ENCODE data around the gene KRABD2.
"Not testable (repeated sequence)": the region's sequence is repeated elsewhere in the genome, so short reads cannot be mapped to it uniquely, and the experiment has no call there.

KRABD2 gene

DNA sequence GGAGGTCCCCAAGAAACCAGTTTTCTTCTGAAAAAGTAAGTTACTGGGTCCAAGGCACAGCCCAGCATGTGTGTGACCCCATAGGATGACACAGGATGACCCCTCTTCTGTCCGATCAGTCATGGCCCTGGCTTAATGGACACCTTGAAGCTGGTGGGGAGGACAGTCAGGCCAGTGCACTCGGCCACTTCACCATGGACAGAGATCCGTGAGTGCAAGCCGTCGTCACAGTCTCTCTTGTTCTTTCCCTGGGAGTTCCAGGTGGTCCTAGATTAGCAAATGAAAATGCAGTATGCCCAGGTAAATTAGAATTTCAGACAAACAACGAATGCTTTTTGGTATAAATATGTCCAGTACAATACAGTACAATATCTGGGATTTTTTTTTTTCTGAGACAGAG is 22.5 kb upstream of the KRABD2 start:
- Histone ChIP-seq H3K27ac (ENCODE audit: low read length) (no peak overlapping the region), H4K20me1 (ENCODE audit: insufficient read depth, low read length) (no peaks in the 10 kb centered on the region), H3K79me2 (ENCODE audit: insufficient read depth, low read length) (no peaks in the 10 kb centered on the region), H3K9ac (ENCODE audit: low read depth, low read length) (no peak overlapping the region), H3K36me3 (ENCODE audit: insufficient read depth, low read length) (no peaks in the 10 kb centered on the region), H3K4me1 (ENCODE audit: insufficient read depth, low read length) (no peaks in the 10 kb centered on the region), H3K27me3 (ENCODE audit: insufficient read depth, low read length, poor library complexity) (no peaks in the 10 kb centered on the region), H3K4me2 (ENCODE audit: insufficient read depth, low read length) (no peak overlapping the region), H3K9me3 (ENCODE audit: insufficient read depth, low read length, severe bottlenecking) (no peaks in the 10 kb centered on the region), H3K4me3 (ENCODE audit: low read depth in 1 of 2, low read length in 2 of 2) (no peak overlapping the region), H2AFZ (ENCODE audit: low read depth, low read length) (no peak overlapping the region)
- DNase-seq (no peak), ATAC-seq (ENCODE audit: insufficient read depth, low read depth) (no peak)
- no peak for TF ChIP-seq EZH2 (IDR thresholded peaks at IDR 0.05; ENCODE audit: borderline replicate concordance, low read depth, low read length, severe bottlenecking)
- TF ChIP-seq, protein P1, sequence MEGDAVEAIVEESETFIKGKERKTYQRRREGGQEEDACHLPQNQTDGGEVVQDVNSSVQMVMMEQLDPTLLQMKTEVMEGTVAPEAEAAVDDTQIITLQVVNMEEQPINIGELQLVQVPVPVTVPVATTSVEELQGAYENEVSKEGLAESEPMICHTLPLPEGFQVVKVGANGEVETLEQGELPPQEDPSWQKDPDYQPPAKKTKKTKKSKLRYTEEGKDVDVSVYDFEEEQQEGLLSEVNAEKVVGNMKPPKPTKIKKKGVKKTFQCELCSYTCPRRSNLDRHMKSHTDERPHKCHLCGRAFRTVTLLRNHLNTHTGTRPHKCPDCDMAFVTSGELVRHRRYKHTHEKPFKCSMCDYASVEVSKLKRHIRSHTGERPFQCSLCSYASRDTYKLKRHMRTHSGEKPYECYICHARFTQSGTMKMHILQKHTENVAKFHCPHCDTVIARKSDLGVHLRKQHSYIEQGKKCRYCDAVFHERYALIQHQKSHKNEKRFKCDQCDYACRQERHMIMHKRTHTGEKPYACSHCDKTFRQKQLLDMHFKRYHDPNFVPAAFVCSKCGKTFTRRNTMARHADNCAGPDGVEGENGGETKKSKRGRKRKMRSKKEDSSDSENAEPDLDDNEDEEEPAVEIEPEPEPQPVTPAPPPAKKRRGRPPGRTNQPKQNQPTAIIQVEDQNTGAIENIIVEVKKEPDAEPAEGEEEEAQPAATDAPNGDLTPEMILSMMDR (IDR thresholded peaks at IDR 0.05; ENCODE audit: borderline replicate concordance, extremely low read depth, low read length, poor library complexity, severe bottlenecking) = no peak

DNA sequence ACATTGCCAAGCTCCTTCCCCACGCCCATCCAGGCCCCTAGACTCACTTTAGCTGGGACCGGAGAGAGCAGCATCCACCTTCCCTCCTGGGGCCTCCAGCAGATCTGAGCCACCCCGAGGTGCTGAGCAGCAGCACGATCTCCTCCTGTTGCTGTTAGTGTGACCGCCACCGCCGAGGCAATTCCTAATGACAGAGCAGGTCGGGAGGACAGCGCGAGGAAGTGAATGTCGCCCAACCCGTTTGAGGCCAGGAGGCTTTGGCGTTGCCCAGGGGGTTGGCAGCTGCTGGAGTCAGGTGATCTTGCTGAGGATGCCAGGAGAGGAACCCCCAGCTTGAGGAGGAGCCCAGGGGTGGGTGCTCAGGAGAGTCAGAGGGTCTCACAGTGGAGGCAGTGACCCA is 21.1 kb upstream of the KRABD2 start, which contains the start of gene RNF222:
Gene RNF222 (minus strand): TSS at position 192 of the 400 bp plus-strand sequence. CDS start 4,366 bp downstream, outside the sequence.
- Histone ChIP-seq H3K4me3 (ENCODE audit: low read depth in 1 of 2, low read length in 2 of 2) (no peak within 1 kb of the TSS), H3K9ac (ENCODE audit: low read depth, low read length) (no peak within 1 kb of the TSS), H3K4me2 (ENCODE audit: insufficient read depth, low read length) (no peak within 1 kb of the TSS), H3K27me3 (ENCODE audit: insufficient read depth, low read length, poor library complexity) (no peaks in the 10 kb centered on the region), H3K9me3 (ENCODE audit: insufficient read depth, low read length, severe bottlenecking) (no peaks in the 10 kb centered on the region), H2AFZ (ENCODE audit: low read depth, low read length) (no peak within 1 kb of the TSS), H3K79me2 (ENCODE audit: insufficient read depth, low read length) (no peaks in the 10 kb centered on the region), H3K4me1 (ENCODE audit: insufficient read depth, low read length) (no peaks in the 10 kb centered on the region), H4K20me1 (ENCODE audit: insufficient read depth, low read length) (no peaks in the 10 kb centered on the region), H3K27ac (ENCODE audit: low read length) (no peak within 1 kb of the TSS), H3K36me3 (ENCODE audit: insufficient read depth, low read length) (no peaks in the 10 kb centered on the region)
- no peak for DNase-seq
- TF ChIP-seq, protein P1 (IDR thresholded peaks at IDR 0.05; ENCODE audit: borderline replicate concordance, extremely low read depth, low read length, poor library complexity, severe bottlenecking) = no peak
- no peak for TF ChIP-seq EZH2 (IDR thresholded peaks at IDR 0.05; ENCODE audit: borderline replicate concordance, low read depth, low read length, severe bottlenecking)
- no peak for ATAC-seq (ENCODE audit: insufficient read depth, low read depth)

DNA sequence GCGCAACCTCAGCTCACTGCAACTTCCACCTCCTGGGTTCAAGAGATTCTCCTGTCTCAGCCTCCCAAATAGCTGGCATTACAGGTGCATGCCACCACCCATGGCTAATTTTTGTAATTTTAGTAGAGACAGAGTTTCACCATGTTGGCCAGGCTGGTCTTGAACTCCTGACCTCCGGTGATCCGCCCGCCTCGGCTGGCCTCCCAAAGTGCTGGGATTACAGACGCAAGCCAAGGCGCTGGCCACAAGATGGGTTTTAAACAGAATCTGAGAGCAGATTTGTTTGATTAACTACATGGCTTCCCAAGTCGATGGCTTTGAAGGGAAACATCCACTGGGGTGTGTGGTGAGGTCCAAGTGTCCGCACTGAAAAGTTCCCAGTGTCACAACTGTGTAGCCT is 18.0 kb upstream of the KRABD2 start:
- not testable (repeated sequence) for H3K9ac ChIP-seq (ENCODE audit: low read depth, low read length); H4K20me1 ChIP-seq (ENCODE audit: insufficient read depth, low read length); H3K27me3 ChIP-seq (ENCODE audit: insufficient read depth, low read length, poor library complexity); H3K4me3 ChIP-seq (ENCODE audit: low read depth in 1 of 2, low read length in 2 of 2); DNase-seq; H3K36me3 ChIP-seq (ENCODE audit: insufficient read depth, low read length); H3K9me3 ChIP-seq (ENCODE audit: insufficient read depth, low read length, severe bottlenecking); H3K79me2 ChIP-seq (ENCODE audit: insufficient read depth, low read length); H3K4me1 ChIP-seq (ENCODE audit: insufficient read depth, low read length); ATAC-seq (ENCODE audit: insufficient read depth, low read depth); H3K4me2 ChIP-seq (ENCODE audit: insufficient read depth, low read length); H3K27ac ChIP-seq (ENCODE audit: low read length); H2AFZ ChIP-seq (ENCODE audit: low read depth, low read length)

DNA sequence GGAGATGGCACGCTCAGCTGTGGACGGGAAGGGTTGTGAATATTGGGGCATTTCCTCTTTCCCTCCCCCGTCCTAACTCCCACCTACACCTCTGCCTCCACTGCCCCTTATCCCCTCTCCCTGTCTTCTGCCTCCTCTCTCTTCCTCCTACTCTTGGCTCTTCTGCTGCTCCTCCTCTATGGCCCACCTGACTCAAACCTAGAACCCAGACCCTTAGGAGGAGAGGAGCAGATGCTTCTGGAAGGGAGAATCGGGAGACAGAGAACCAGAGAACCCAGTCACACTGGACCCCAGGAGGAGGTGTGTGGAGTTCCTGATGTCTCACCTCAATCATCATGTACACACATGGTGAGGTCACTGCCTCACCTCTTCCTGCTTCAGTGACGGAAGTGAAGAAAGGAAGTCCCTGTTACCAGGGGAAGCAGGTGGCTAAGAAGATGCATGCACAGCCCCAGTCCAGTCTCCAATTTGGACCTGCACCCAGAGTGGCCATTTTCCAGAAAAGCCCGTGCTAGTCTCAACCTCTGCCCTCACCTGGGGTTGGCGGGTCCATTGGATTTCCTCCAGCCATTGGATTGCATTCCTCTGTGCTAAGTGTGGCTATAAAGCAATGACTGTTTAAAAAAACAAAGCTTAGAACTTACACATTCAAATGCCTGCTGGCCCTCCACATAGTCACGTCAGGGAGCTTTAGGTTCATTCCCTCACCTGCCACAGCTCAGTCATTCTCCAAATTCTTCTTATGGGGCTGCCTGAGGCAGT is 17.1 kb upstream of the KRABD2 start:
- Histone ChIP-seq H3K36me3 (ENCODE audit: insufficient read depth, low read length) (no peaks in the 10 kb centered on the region), H3K4me1 (ENCODE audit: insufficient read depth, low read length) (no peaks in the 10 kb centered on the region), H3K9me3 (ENCODE audit: insufficient read depth, low read length, severe bottlenecking) (no peaks in the 10 kb centered on the region), H4K20me1 (ENCODE audit: insufficient read depth, low read length) (no peaks in the 10 kb centered on the region), H3K79me2 (ENCODE audit: insufficient read depth, low read length) (no peaks in the 10 kb centered on the region), H3K4me3 (ENCODE audit: low read depth in 1 of 2, low read length in 2 of 2) (no peak overlapping the region), H3K27ac (ENCODE audit: low read length) (no peak overlapping the region), H3K9ac (ENCODE audit: low read depth, low read length) (no peak overlapping the region), H3K4me2 (ENCODE audit: insufficient read depth, low read length) (no peak overlapping the region), H2AFZ (ENCODE audit: low read depth, low read length) (no peak overlapping the region), H3K27me3 (ENCODE audit: insufficient read depth, low read length, poor library complexity) (no peaks in the 10 kb centered on the region)
- no peak for DNase-seq
- TF ChIP-seq, protein P1 (IDR thresholded peaks at IDR 0.05; ENCODE audit: borderline replicate concordance, extremely low read depth, low read length, poor library complexity, severe bottlenecking) = no peak
- TF ChIP-seq EZH2 (IDR thresholded peaks at IDR 0.05; ENCODE audit: borderline replicate concordance, low read depth, low read length, severe bottlenecking) = no peak
- ATAC-seq (ENCODE audit: insufficient read depth, low read depth) = no peak
